Eye (tissue), 1 donor: Measurements from ENCODE around the gene INTS3.
"Not testable (repeated sequence)": the region's sequence is repeated elsewhere in the genome, so short reads cannot be mapped to it uniquely, and the experiment has no call there.

Experiments
- DNase-seq: peaks from one replicate; pipeline ENCODE4 v3.0.0-alpha.2; 2015

INTS3 gene

GRCh38 chr1:153763365-153764225 lies 35.7 kb downstream of the INTS3 start:
- DNase-seq, result no peak

DNA sequence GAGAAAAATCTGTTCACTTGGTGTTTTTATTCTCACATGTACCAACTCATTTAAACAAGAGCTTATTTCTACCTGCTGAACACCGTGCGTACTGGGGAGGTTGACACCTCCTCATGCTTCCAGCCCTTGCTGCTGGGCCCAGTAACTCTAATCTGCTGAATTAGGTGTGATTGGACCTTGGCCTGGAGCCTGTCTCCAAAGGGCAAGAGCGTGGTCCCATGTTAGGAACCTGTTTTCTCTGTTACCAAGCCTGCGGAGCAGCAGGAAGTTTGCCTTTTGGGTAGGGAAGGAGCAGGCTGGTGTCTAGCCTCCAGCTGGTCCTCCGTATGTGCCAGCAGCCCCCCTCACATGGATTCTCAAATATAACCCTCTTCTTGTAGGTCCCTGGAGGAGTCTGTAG lies 36.5 kb downstream of the INTS3 start:
- DNase-seq, result no peak

DNA sequence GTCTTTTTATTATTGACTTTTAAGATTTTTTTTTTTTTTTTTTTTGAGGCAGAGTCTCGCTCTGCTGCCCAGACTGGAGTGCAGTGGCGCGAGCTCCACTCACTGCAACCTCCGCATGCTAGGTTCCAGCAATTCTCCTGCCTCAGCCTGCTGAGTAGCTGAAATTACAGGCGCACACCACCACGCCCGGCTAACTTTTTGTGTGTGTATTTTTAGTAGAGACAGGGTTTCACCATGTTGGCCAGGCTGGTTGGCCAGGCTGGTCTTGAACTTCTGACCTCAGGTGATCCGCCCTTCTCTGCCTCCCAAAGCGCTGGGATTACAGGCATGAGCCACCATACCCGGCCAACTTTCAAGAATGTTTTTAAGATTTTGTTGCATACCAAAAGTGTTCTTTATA lies 38.8 kb downstream of the INTS3 start:
- not testable (repeated sequence) for DNase-seq

- no peak for DNase-seq
Measured at GRCh38 chr1:153767519-153767918, 39.7 kb downstream of the INTS3 start.

DNA sequence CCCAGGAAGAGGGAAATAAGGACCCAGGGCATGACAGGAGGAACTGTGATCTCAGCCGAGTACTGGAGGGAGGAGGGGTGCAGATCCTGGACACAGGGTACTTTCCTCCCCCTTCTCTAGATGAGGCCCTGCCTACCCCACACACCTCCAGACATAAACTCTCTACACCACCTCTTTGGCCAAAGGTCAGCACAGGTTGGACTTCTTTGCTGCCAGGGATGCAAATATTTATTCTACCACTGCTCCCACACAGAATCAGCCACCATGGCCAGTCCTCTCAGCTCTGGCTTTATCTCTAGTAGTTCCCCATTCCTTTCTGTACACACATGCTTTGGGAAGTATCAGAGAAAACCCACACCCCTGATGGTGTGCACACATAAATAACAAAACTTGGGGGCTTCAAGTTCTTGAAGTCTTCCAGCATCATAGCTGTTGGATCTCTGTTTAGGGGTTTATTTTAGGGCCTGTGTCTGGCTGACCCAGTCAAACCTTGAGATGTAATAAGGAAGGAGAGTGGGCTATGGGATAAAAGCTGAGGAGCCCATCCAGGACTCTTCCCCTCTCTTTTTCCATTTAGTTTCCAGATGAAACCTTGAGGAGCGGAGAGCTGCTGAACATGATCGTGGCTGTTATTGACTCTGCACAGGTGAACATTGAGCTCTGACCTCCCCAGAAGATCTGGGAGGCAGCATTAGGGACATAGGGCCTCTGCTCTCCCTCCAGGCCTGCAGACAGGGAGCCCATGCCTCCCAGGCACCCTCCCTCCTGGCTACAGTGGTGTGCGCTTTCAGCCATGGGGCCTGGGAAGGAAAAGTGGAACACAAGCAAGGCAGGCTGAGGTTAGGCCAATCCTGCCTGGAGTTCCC lies 40.7 kb downstream of the INTS3 start:
- no peak for DNase-seq

DNA sequence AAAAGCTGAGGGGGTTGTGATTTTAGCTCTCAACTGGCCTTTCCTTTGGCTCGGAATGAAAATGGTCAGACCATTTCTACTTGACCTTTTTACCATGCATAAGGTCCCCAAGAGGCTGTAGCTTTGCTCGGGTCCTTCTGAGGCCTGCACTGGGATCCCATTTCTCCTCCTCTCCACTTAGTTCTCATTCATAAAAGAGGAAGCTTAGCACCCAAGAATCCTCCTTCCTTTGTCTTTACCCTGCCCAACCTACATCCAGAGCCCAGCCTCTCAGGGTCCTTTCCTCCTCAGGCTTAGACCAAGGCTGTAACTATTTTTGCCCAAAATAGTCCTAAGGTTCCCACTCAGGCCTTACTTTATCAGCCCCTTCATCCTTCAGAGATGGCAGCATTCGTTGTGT lies 41.4 kb downstream of the INTS3 start:
- no peak for DNase-seq

DNA sequence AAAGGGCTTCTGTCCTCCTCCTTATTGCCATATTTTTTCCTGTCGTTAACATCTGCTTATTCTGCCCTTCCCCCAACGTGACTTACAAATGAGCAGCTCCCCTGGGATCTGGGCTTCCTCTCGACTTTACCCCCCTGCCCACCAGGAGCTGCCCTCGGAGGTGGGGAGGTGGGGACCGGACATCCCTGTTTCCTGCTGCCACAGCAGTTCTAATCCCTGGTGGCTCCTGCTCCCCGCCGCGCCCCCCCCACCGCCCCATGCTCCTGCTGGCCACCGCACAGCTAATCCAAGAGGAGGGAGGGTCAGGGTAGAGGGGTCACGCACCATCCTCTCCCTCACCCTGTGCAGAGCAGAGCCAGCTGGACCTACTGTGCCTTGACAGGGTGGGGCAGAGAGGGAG lies 42.9 kb downstream of the INTS3 start:
- no peak for DNase-seq

- no peak for DNase-seq
Measured at GRCh38 chr1:153771261-153771660, 43.4 kb downstream of the INTS3 start.

GRCh38 chr1:153771841-153772593 lies 44.2 kb downstream of the INTS3 start:
- DNase-seq, result peak; percentile 67

GRCh38 chr1:153773096-153773921 lies 45.5 kb downstream of the INTS3 start:
- DNase-seq, result no peak

DNA sequence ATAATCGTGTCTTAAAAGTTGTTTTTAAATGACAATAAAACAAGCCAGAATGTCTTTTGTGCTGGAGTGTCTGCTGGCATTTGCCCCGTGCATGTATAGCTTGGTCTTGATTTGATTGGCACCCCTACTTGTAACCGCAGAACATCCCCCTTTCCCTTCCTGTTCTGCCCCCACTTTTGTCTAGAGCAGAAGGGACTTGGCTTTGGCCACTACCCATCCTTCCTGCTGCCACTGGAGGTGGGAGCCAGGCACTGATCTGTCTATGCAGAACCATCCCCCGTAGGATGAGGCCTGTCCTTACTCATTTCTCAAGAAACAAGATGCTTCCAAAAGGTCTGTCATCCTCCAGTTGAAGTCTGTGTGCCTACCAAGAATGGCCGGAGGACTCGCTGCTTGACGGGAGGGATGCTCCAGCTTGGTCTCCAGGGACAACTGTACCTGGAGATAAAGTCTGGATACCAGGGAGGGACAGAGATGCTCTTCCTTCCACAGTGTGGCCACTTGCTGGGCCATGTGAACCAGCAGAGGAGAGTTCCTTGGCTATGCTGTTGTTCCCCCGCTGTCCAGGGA lies 46.3 kb downstream of the INTS3 start:
- DNase-seq, result no peak

GRCh38 chr1:153774780-153775457 lies 47.1 kb downstream of the INTS3 start, which contains the start of gene SLC27A3:
Gene SLC27A3, plus strand, starts transcription at chr1:153775407. Its CDS starts 91 bp downstream, at chr1:153775498.
- peak; percentile 75 for DNase-seq

DNA sequence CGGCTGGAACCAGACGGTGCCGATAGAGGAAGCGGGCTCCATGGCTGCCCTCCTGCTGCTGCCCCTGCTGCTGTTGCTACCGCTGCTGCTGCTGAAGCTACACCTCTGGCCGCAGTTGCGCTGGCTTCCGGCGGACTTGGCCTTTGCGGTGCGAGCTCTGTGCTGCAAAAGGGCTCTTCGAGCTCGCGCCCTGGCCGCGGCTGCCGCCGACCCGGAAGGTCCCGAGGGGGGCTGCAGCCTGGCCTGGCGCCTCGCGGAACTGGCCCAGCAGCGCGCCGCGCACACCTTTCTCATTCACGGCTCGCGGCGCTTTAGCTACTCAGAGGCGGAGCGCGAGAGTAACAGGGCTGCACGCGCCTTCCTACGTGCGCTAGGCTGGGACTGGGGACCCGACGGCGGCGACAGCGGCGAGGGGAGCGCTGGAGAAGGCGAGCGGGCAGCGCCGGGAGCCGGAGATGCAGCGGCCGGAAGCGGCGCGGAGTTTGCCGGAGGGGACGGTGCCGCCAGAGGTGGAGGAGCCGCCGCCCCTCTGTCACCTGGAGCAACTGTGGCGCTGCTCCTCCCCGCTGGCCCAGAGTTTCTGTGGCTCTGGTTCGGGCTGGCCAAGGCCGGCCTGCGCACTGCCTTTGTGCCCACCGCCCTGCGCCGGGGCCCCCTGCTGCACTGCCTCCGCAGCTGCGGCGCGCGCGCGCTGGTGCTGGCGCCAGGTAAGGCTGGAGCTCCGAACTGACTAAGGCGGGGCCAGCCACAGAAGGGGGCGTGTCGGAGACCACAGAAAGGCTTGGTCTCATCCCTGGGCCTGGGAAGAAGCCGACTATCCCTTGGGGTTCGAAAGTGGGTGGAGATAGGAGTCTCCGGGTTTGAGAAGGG lies 47.8 kb downstream of the INTS3 start:
- peak; percentile 80 for DNase-seq

- no peak for DNase-seq
Measured at GRCh38 chr1:153776352-153776751, 48.5 kb downstream of the INTS3 start.

DNA sequence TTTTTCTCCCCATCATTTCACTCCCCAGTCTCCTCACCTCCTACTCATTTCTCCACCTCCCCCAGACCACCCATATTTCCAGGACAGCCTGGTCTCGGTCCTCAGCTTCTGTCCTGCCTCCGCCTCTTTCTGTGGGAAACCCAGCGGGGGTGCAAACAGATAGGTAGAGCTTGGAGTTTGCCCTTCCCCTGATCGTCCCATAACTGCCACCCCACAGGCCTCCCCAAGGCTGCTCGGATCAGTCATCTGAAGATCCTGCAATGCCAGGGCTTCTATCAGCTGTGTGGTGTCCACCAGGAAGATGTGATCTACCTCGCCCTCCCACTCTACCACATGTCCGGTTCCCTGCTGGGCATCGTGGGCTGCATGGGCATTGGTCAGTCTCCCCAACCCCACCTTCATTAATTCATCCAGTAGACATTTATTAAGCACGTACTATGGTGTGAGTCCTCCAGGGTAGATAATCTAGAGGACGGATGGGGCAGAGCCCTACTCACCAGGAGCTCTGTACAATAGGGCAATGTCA lies 49.1 kb downstream of the INTS3 start:
- no peak for DNase-seq

GRCh38 chr1:153777648-153778047 lies 49.8 kb downstream of the INTS3 start:
- no peak for DNase-seq

DNA sequence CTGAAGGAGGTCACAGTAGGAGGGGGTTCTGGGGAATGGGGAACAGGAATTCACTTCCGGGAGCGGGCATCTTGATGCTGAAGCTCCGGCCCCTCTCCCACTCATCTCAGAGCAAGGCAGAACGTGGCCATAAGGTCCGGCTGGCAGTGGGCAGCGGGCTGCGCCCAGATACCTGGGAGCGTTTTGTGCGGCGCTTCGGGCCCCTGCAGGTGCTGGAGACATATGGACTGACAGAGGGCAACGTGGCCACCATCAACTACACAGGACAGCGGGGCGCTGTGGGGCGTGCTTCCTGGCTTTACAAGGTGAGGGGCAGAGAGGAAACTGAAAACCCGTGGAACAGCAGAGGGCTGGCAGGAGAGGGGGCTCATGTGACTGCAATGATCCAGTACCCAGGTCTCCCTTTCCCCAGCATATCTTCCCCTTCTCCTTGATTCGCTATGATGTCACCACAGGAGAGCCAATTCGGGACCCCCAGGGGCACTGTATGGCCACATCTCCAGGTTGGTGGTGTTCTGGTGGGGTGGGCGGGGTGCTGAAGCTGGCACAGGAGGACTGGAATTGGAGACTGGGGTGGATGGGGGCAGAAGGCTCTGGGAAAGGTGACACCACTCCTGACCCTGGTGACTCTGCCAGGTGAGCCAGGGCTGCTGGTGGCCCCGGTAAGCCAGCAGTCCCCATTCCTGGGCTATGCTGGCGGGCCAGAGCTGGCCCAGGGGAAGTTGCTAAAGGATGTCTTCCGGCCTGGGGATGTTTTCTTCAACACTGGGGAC lies 50.4 kb downstream of the INTS3 start:
- no peak for DNase-seq

GRCh38 chr1:153778824-153779519 lies 51.1 kb downstream of the INTS3 start:
- no peak for DNase-seq
